WI38 (cell line): ENCODE data around the gene TAAR8.

Experiments
- H3K4me3 ChIP-seq: 2 replicates; pipeline ENCODE4 v1.5.1; 2011; ENCODE audit warnings: low read depth, mild to moderate bottlenecking, control low read depth, low read length
- TF ChIP-seq, protein P1 (sequence below): IDR thresholded peaks from 2 replicates; pipeline ENCODE4 v1.5.1; 2012; ENCODE audit warnings: low read depth, mild to moderate bottlenecking, control low read depth, low read length

The TAAR8 gene

DNA sequence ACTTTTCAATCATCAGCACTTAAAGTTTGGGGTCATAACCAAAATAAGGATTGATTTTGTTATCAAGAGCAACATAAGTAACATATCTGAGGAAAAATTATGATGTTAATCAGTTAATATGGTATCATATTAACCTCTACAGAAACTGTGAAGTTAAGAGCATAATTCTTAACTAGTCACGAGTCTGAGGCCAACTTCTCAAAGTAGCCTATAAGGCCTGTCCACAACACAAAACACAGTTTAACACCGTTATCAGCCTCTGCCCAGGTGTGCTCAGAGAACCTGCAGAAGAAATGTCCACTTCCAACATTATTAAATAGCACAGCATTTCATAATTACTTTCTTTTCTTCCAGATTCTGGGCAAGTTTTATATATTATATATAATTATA, 40.6 kb upstream of the TAAR8 start:
- TF ChIP-seq, protein P1, sequence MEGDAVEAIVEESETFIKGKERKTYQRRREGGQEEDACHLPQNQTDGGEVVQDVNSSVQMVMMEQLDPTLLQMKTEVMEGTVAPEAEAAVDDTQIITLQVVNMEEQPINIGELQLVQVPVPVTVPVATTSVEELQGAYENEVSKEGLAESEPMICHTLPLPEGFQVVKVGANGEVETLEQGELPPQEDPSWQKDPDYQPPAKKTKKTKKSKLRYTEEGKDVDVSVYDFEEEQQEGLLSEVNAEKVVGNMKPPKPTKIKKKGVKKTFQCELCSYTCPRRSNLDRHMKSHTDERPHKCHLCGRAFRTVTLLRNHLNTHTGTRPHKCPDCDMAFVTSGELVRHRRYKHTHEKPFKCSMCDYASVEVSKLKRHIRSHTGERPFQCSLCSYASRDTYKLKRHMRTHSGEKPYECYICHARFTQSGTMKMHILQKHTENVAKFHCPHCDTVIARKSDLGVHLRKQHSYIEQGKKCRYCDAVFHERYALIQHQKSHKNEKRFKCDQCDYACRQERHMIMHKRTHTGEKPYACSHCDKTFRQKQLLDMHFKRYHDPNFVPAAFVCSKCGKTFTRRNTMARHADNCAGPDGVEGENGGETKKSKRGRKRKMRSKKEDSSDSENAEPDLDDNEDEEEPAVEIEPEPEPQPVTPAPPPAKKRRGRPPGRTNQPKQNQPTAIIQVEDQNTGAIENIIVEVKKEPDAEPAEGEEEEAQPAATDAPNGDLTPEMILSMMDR = no peak
- H3K4me3 ChIP-seq = peak overlapping the region; percentile 78

DNA sequence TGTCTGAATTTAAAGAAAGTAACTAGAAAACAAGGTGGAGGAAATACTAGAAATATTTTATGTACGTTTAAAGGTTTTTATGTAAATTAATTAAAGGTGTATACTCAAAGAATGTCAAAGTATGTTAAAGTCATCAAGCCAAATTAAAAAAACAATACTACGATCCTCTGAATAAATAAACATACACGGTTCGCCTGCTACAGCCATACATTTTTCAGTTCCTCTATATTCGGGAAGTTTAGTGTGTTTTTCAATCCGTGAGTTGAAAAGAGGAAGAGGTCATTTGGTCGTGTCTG, 40.2 kb upstream of the TAAR8 start:
- H3K4me3 ChIP-seq = peak overlapping the region; percentile 78
- TF ChIP-seq, protein P1 = no peak

DNA sequence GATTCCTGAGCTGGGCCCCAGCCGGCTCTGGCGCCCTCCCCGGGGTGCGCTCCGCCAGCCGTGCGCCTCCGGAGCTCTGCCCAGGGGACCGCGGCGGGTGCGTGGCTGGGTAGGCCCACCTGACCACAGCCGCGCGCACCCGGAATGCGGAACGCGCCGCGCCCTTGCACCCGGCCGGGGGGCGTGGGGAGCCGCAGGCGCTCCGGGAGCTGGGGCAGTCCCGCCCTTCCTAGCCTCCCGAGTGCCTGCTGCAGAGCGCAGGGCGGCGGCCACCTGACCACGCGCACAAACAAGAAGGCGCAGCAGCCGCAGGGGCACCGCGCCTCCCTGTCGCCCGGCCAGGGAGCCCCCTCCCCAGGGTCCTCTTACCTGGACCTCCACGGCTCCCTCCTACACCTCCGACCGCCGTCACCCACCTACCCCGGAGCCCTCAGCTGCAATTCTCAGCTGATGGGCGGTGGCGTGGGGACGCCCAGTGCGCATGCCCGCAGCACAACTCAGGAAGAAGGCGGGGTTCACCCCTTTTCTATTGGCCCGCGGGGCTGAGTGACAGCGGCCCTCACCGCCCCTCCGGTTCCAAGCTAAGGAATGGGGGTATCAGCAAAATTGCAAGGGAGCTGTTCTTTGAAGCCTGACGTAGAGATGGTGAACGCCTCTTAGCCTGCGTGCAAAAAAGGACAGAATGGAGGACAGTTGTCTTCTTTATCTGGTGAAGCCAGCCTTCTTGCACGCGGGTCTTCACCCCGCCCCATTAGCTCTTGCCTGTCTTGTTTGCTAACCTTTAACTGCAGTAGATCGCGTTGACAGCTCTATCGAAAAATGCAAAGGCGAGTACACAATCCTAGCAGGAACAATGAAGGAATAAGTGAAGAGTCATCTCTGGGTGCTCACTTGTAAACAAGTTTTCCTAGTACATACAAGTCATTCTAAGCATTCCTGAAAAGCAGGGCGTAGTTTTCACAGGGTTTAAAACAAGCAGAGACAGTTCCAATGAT, 39.5 kb upstream of the TAAR8 start, which contains the start of gene STX7:
STX7 (minus strand) TSS at position 479 of the 995 bp plus-strand sequence. CDS start 9,586 bp downstream, outside the sequence.
- TF ChIP-seq, protein P1 = no peak
- peak within 1 kb of the TSS; percentile 78 for H3K4me3 ChIP-seq

DNA sequence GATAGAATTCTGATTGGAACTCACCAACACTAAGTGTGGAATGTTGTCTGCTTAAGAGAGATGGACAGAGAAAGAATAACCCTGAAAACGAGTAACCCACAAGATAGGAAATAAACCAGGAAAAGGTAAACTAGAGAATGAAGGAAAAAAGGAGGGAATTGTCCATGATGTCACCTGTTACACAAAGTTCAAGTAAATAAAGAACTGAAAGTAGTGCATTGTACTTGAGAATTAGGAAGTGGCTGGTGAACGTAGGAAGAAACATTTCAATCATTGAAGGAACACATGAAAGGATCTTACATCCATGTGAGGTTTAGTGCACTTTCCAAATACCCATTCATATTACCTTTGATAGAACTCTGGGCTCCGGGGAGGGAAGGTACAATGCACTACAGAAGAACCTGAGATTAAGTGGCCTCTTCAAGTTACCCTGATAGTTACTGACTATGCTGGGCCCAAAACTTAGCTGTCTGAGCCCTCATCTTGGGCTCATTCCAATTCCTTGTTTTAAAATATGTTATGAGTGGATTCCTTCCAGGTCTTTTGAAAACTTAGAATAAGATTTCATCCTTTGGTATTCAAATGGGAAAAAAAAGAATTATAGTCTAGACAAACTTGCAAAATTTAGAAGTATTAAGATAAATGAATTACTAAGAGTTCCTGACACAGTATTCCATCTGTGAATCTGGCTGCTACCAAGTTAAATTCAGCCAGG, 38.5 kb upstream of the TAAR8 start:
- TF ChIP-seq, protein P1 = no peak

DNA sequence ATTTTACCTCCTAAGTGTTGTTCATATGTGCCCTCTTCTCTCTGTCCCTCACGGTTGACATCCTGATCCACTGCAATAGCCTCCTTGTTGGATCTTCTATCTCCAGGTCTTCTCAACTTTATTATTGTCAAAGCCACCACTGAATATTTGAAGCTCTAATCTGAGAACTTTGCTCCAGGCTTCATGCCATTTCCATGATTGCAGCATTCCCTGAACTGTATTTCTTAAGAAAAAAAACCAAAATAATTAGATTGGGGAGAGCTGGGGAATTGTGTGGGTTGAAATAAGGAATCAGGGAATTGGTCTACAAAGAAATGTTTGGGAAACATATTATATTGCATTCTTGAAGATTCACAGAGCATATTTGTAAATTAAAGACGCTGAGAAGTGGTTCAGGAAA, 37.1 kb upstream of the TAAR8 start:
- no peak overlapping the region for H3K4me3 ChIP-seq
- TF ChIP-seq, protein P1 = no peak

More for the DNA sequence above, 38.5 kb upstream of the TAAR8 start:
- H3K4me3 ChIP-seq = no peak overlapping the region

DNA sequence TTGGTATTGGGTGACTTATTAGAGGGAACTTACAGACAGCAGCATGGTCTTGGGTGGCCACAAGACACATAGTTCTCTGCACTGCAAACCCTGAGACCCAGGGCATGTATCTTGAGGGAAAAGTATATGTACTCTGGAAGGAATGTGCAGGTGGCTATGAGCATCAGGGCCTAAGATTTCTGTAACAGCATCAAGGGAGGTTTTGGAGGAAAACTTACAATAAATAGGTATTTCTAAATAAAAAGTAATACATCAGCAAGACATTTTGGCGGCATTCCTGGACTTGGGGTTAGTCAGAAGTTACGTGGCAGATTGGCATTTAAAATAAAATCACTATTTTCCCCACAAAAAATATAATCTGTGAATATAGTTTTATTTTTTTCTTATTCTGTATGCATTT, 31.5 kb upstream of the TAAR8 start:
- TF ChIP-seq, protein P1 = no peak
- no peak overlapping the region for H3K4me3 ChIP-seq

DNA sequence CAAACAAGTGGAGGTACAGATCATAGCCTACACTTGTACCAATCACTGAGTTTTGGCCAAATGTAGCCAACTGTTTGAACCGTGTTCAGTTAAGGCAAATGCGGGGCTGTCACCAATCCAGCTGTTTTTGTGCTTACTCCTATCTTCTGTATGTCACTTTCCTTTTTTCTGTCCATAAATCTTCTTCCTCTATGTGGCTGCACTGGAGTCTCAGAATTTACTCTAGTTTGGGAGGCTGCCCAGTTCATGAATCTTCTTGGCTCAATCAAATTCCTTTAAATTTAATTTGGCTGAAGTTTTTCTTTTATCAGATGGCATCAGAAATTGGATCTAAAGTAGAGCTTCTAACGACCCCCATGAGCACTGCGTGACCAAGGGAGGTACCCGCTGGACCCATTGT, 27.8 kb upstream of the TAAR8 start:
- no peak overlapping the region for H3K4me3 ChIP-seq
- TF ChIP-seq, protein P1 = no peak
